A204.1 (cell line): Measurements from ENCODE around the gene TMEM63A.

ENCODE experiments used
- FAIRE-seq: peaks from 2 replicates; lab custom pipeline; 2012; peaks lifted over from hg19 to GRCh38; lab: Jason Lieb, UNC

Gene TMEM63A

GRCh38 chr1:225865514-225865913, 16.7 kb downstream of the TMEM63A start:
- no peak for FAIRE-seq

GRCh38 chr1:225863167-225863566, 19.0 kb downstream of the TMEM63A start:
- no peak for FAIRE-seq

GRCh38 chr1:225862581-225862950, 19.6 kb downstream of the TMEM63A start:
- FAIRE-seq, result no peak

- no peak for FAIRE-seq
Measured at GRCh38 chr1:225861834-225862580, 20.2 kb downstream of the TMEM63A start.

- no peak for FAIRE-seq
Measured at GRCh38 chr1:225860876-225861441, 21.2 kb downstream of the TMEM63A start.

- FAIRE-seq, result no peak
Measured at GRCh38 chr1:225860107-225860506, 22.1 kb downstream of the TMEM63A start.

- no peak for FAIRE-seq
Measured at GRCh38 chr1:225859151-225859550, 23.0 kb downstream of the TMEM63A start.

- FAIRE-seq, result no peak
Measured at GRCh38 chr1:225857256-225857655, 24.9 kb downstream of the TMEM63A start.

- FAIRE-seq, result no peak
Measured at GRCh38 chr1:225855503-225856300, 26.5 kb downstream of the TMEM63A start.

- FAIRE-seq, result no peak
Measured at GRCh38 chr1:225853441-225853840, 28.7 kb downstream of the TMEM63A start.

GRCh38 chr1:225852413-225853124, 29.6 kb downstream of the TMEM63A start:
- FAIRE-seq, result no peak

GRCh38 chr1:225851805-225852204, 30.4 kb downstream of the TMEM63A start:
- no peak for FAIRE-seq

- no peak for FAIRE-seq
Measured at GRCh38 chr1:225850370-225850769, 31.8 kb downstream of the TMEM63A start.

GRCh38 chr1:225849925-225850324, 32.3 kb downstream of the TMEM63A start:
- FAIRE-seq, result no peak

- FAIRE-seq, result no peak
Measured at GRCh38 chr1:225848030-225848955, 33.9 kb downstream of the TMEM63A start.

GRCh38 chr1:225847610-225848009, 34.6 kb downstream of the TMEM63A start:
- no peak for FAIRE-seq

- FAIRE-seq, result no peak
Measured at GRCh38 chr1:225846331-225847310, 35.6 kb downstream of the TMEM63A start.

GRCh38 chr1:225845571-225846259, 36.5 kb downstream of the TMEM63A start:
- no peak for FAIRE-seq

- no peak for FAIRE-seq
Measured at GRCh38 chr1:225845097-225845496, 37.1 kb downstream of the TMEM63A start.
